ENCODE results near the gene PALM.

- TF ChIP-seq TAF1 (IDR thresholded peaks at IDR 0.05; ENCODE audit: low read depth) (no peak), REST (IDR thresholded peaks at IDR 0.05; ENCODE audit: low read depth) (no peak), RAD21 (IDR thresholded peaks at IDR 0.05; ENCODE audit: low read depth) (no peak), CEBPB (IDR thresholded peaks at IDR 0.05) (no peak), USF1 (IDR thresholded peaks at IDR 0.05) (no peak), EP300 (IDR thresholded peaks at IDR 0.05; ENCODE audit: borderline replicate concordance) (no peak), YY1 (IDR thresholded peaks at IDR 0.05; ENCODE audit: low read depth) (no peak), NFIC (IDR thresholded peaks at IDR 0.05) (no peak), ZBTB7A (IDR thresholded peaks at IDR 0.05; ENCODE audit: low read depth) (no peak), MAX (IDR thresholded peaks at IDR 0.05) (no peak)
These were observed 46.3 kb downstream of the PALM start for GRCh38 chr19:755063-755462.
